Aorta (tissue), 5 donors: ENCODE data around the gene NHSL1. TPM values are rescaled to one million over a fixed set of nuclear protein-coding genes. Genes with fewer than 3 reads are reported as not detected.

Source experiments
- ATAC-seq: fragments of 200-7000 bp; cut with Tn5 transposase; one replicate; pipeline ENCODE4 v1.9.1; 2022; ENCODE audit warnings: moderate library complexity; ENCODE audit not compliant: low FRiP score
- DNase-seq, 2 donors: peaks; one replicate each; pipeline ENCODE4 v3.0.0-alpha.2; 2020
- H3K27ac ChIP-seq, 2 donors: one replicate each; pipeline ENCODE4 v1.5.1; 2013; ENCODE audit warnings: low read length in 2 of 2, mild to moderate bottlenecking in 2 of 2, moderate library complexity in 2 of 2, control low read depth in 1 of 2, inconsistent platforms in 1 of 2, low read depth in 1 of 2
- H3K27me3 ChIP-seq, 2 donors: one replicate each; pipeline ENCODE4 v1.6.1; 2013; ENCODE audit warnings: control low read depth in 1 of 2, low read length in 1 of 2, mild to moderate bottlenecking in 1 of 2, moderate library complexity in 1 of 2; ENCODE audit not compliant: insufficient read depth in 2 of 2, control insufficient read depth in 1 of 2
- H3K36me3 ChIP-seq, 2 donors: one replicate each; pipeline ENCODE4 v1.6.1; 2013; ENCODE audit warnings: control low read depth in 1 of 2, low read length in 1 of 2, mild to moderate bottlenecking in 1 of 2; ENCODE audit not compliant: insufficient read depth in 2 of 2, control insufficient read depth in 1 of 2
- H3K4me1 ChIP-seq, 2 donors: one replicate each; pipeline ENCODE4 v1.6.1; 2013; ENCODE audit warnings: low read length in 2 of 2, control low read depth in 1 of 2, mild to moderate bottlenecking in 1 of 2, moderate library complexity in 1 of 2; ENCODE audit not compliant: insufficient read depth in 2 of 2, control insufficient read depth in 1 of 2
- H3K4me3 ChIP-seq, 2 donors: one replicate each; pipeline ENCODE4 v1.5.1; 2013; ENCODE audit warnings: low read length in 2 of 2, control low read depth in 1 of 2, mild to moderate bottlenecking in 1 of 2
- H3K9me3 ChIP-seq: one replicate; pipeline ENCODE4 v1.6.1; 2013; ENCODE audit warnings: mild to moderate bottlenecking, low read length; ENCODE audit not compliant: control insufficient read depth
- WGBS, 2 donors: extraction: QIAGEN DNeasy Blood & Tissue Kit; methylation state at CpG; one replicate each; pipeline ENCODE4 v1.1.7; 2013; 5-methylcytosine and 5-hydroxymethylcytosine counted together
- intact Hi-C, 2 donors: fragments of 100-400 bp; cut with DNase I; formaldehyde crosslinking; loops; one replicate each; pipeline versions ENCODE4 v1.14.2 to v1.15.0; 2022
- polyA plus RNA-seq, 2 donors: library from polyadenylated mRNA; stranded (reverse); fragments of 200-250 nt; gene quantifications; one replicate each; pipeline ENCODE4 v1.2.3, GENCODE V29; 2013
- total RNA-seq, 2 donors: library from RNA; stranded (reverse); fragmentation: NEBNext Ultra II Directional; extraction: Animal tissue kit (Norgen Biotek cat#: 25700); gene quantifications; one replicate each; pipeline ENCODE4 v1.2.1, GENCODE V29; 2021
- donor health status: healthy with polysubstance abuse.
- donor health status: Bipolar disorder and iron deficiency.
- donor health status: DM: no; HTN: no; CAD: no.
- donor health status: DM: no; HTN: no; CAD: no.
- donor health status: DM: yes; HTN: yes; CAD: no.

NHSL1 gene
- total and polyA plus RNA-seq, 4 donors, result 0.56 to 25.2 (median 8.1) TPM

DNA sequence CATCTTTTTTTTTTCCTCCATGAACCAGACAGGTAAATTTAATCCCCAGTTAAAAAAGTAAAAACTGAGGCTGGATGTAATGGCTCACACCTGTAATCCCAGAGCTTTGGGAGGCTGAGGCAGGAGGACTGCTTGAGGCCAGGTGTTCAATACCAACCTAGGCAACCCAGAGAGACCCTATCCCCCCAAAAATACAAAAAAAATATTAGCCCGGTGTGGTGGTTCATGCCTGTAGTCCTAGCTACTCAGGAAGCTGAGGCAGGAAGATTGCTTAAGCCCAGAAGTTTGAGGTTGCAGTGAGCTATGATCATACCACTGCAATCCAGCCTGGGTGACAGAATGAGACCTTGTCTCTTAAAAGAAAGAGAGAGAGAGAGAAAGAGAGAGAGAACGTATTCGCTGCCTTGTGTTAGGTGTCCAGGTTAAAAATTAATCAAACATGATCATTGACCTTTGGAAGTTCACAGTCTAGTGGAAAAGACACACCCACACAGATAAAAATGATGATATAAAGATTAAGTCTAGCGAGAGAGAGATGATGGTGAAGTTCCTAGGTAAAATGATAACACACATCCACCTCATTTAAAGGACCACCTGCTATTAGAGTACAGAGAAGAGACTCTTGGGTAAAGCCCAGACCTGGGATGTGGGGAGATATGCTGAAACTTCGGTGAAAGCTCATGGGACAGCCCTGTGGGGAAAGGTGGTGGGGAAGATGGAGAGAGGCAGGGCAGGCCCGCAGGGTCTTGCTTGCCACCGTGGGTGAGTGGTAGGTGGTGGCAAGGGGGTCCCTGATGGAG lies 4.8 kb upstream of the NHSL1 start:
- no peaks in the 10 kb centered on the region for H3K4me1 ChIP-seq
- intact Hi-C loops, result loop anchor here in 1 of 2 donors (5.0 kb wide), 1 partner anchor 272 kb away; no protein-coding TSS in a partner anchor
- no peaks in the 10 kb centered on the region for H3K36me3 ChIP-seq
- WGBS, 2 donors, result 86 to 96% methylated on average over 7 of the region's 7 CpGs
- no peak overlapping the region for H3K27ac ChIP-seq
- H3K9me3 ChIP-seq, result no peaks in the 10 kb centered on the region
- ATAC-seq (no peak), DNase-seq (no peak)
- no peaks in the 10 kb centered on the region for H3K27me3 ChIP-seq
- no peak overlapping the region for H3K4me3 ChIP-seq

DNA sequence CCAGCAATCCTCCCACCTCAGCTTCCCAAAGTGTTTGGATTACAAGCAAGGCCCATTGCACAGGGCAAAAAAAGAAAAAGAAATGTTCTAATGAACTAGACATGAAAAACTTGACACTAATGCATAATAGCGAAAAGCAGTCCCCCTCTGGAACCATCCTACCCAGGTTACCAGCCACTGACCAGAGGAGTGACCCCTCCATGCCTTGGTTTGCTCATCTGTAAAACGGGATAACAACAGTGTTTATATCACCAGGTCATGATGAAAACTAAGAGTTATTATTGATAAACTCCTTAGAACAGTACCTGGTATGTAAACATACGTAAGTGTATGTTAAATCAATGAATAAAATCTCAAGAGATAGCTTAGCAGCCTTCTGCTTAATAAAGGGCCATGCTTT lies 3.3 kb upstream of the NHSL1 start:
- H3K27ac ChIP-seq, result no peak overlapping the region
- H3K4me3 ChIP-seq, result no peak overlapping the region
- H3K9me3 ChIP-seq, result no peaks in the 10 kb centered on the region
- no peaks in the 10 kb centered on the region for H3K36me3 ChIP-seq
- H3K4me1 ChIP-seq, result no peaks in the 10 kb centered on the region
- no peak for DNase-seq
- intact Hi-C loops, result loop anchor here in 1 of 2 donors (5.0 kb wide), 1 partner anchor 270 kb away; no protein-coding TSS in a partner anchor
- 95 to 96% methylated on average over 3 of the region's 3 CpGs for WGBS, 2 donors
- ATAC-seq, result no peak
- no peaks in the 10 kb centered on the region for H3K27me3 ChIP-seq

DNA sequence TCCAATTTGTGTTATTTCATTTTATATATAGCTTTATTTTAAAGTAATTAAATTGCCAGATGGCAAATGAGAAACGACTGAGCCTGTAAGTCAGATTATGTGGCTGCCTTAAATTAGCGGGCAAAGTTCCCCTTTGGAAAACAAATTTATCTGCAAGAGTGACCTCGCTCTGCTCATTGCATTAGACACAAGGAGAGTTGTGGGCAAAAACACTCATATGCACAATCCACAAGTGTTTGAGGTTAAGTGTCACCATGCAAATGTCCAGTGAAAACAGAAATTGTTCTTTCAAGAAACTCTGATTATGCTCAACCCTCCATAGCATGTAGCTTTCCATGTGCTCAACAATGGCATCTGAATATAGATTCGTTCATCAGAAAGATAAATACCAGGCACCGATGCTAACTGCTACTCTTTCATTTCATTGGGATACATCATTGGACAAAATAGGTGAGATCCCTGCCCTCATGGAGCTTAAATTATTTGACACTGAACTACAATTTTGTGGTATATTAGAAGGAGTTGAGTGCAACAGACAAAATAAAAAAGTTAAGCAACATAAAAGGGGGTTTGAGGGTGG lies 1.7 kb upstream of the NHSL1 start:
- intact Hi-C loops, result loop anchor here in 1 of 2 donors (5.0 kb wide), 1 partner anchor 269 kb away; no protein-coding TSS in a partner anchor
- Histone ChIP-seq H3K4me3 (no peak overlapping the region), H3K27ac (no peak overlapping the region), H3K36me3 (no peaks in the 10 kb centered on the region), H3K9me3 (no peaks in the 10 kb centered on the region), H3K4me1 (no peaks in the 10 kb centered on the region), H3K27me3 (no peaks in the 10 kb centered on the region)
- WGBS, 2 donors, result 70 to 71% methylated on average over 5 of the region's 5 CpGs
- DNase-seq (no peak), ATAC-seq (no peak)

DNA sequence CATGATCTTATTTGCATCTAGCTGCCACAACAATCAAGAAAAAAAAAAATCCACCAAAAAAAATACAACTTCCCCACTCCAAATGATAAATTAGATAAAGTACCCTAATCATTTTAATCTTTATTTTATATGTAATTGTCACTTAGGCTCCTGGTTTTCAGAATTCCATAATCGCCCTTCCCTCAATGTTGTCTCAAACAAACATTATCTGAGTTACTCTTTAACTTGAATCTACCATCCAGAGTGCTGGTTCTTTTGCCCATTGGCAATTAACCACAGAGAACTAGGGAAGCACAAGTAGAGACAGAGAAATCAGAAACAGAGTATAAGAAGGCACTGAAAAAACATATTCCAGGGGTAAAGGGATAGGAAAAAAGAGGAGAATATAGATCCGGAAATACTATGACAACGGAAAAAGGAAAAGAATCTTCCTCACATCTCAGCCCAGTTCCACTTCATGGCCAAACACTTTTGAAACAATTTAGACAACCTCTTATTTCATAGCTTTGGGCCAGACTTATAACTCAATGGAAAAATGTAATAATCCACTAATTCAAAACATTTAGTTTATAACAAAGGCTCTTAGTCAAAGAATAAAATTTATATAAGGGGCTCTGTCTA lies 861 bp upstream of the NHSL1 start:
- Histone ChIP-seq H3K4me1 (no peaks in the 10 kb centered on the region), H3K4me3 (no peak overlapping the region), H3K27me3 (no peaks in the 10 kb centered on the region), H3K9me3 (no peaks in the 10 kb centered on the region), H3K27ac (no peak overlapping the region), H3K36me3 (no peaks in the 10 kb centered on the region)
- intact Hi-C loops, result loop anchor here in 1 of 2 donors (5.0 kb wide), 1 partner anchor 268 kb away; no protein-coding TSS in a partner anchor
- no peak for ATAC-seq
- 90 to 91% methylated on average over 3 of the region's 3 CpGs for WGBS, 2 donors
- no peak for DNase-seq

DNA sequence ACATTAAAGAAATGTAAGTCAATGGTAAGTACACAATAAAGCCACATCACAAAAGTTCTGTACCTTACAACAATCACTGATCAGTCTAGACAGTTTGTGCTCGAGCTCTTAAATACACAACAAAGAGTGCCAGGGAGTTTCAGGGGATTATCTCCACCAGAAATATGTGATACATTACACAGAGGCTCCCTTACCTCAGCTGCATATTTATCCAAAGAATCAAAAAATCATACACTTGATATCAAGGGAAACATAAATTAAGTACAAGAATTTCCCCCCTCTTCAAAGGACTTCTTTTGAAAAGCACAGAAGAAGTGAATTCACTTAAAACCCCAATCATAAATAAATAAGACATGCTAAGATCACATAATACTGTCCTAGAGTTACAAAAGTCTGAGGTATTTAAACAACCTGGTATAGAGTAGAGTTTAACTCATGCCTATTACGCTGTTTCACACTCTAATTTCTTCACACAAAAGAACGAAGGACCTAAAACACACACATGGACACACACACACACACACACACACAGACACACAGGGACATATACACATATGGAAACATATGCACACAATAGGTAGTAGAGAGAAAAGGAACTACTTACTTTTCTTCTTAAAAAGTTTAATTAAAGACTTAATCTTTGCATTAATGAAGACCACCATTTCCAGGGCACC lies 528 bp downstream of the NHSL1 start:
- intact Hi-C loops, result no loop called here
- ATAC-seq, result no peak
- WGBS, 2 donors, result 87 to 91% methylated on average over 3 of the region's 3 CpGs
- Histone ChIP-seq H3K9me3 (no peaks in the 10 kb centered on the region), H3K4me3 (no peak overlapping the region), H3K27me3 (no peaks in the 10 kb centered on the region), H3K36me3 (no peaks in the 10 kb centered on the region), H3K4me1 (no peaks in the 10 kb centered on the region), H3K27ac (no peak overlapping the region)
- DNase-seq, result no peak

DNA sequence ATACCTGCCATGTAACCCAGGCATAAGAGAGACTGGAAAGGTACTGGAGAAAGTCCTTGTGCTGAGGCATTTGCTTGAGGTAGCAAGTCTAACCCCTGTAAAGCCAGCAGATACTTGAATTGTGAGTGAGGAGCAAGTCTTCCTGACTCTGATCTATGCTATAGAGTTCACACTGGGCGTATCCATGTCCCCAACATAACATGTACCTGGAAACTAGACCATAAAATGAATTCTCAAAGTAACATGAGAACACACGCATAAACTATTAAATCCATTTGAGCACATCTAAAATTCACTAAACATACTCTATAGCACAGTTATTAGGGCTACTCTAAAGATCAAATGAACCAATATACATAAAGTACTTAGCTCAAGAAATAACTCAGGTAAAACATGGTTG lies 2.0 kb downstream of the NHSL1 start:
- no peak overlapping the region for H3K27ac ChIP-seq
- ATAC-seq (no peak), DNase-seq (no peak)
- WGBS, 2 donors, result 95 to 99% methylated on average over 2 of the region's 2 CpGs
- no peaks in the 10 kb centered on the region for H3K9me3 ChIP-seq
- no peaks in the 10 kb centered on the region for H3K36me3 ChIP-seq
- no peaks in the 10 kb centered on the region for H3K27me3 ChIP-seq
- intact Hi-C loops, result no loop called here
- H3K4me3 ChIP-seq, result no peak overlapping the region
- peaks cover 0 to 2% of the 10 kb centered on the region in 2 donors for H3K4me1 ChIP-seq

DNA sequence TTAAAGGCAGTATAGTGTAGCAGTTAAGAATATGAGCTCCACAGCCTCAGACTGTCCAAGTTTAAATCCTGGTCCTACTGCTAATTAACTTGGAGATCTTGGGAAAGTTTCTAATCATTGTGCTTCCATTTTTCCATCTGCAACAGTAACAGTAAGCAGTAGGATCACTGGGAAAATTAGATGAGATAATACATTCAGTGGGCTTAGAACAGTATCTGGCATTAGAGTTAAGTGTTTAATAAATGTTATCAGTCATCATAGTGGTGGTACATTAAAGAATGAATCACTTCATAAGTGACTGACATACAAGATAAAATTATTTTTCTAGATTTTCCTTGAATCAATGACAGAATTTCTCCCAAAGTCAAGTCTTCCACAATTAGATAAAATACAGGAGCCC lies 5.0 kb downstream of the NHSL1 start:
- no peaks in the 10 kb centered on the region for H3K36me3 ChIP-seq
- no peaks in the 10 kb centered on the region for H3K27me3 ChIP-seq
- H3K4me1 ChIP-seq, result peaks cover 0 to 2% of the 10 kb centered on the region in 2 donors
- intact Hi-C loops, result no loop called here
- ATAC-seq (no peak), DNase-seq (no peak)
- no peaks in the 10 kb centered on the region for H3K9me3 ChIP-seq
- no peak overlapping the region for H3K4me3 ChIP-seq
- H3K27ac ChIP-seq, result no peak overlapping the region

DNA sequence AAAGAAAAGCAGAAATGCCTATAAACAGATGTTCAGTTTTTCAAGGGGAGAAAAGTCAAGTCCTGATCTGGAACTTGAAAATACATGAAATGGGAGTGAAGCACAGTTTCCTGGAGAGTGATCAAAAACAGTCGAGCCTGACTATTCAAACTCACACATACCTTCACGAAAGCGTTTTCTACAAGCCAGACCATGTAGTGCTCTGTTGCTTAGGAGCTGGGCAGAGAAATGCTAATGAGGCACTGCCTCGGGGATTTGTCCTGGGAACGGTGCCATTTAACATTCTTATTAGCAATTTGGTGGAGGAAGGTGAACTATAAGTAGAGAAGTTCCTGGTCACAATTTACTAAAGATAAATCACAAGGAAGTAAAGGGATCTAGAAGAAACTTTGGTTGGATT lies 5.9 kb downstream of the NHSL1 start:
- ATAC-seq (no peak), DNase-seq (no peak)
- H3K27me3 ChIP-seq, result no peaks in the 10 kb centered on the region
- H3K9me3 ChIP-seq, result no peaks in the 10 kb centered on the region
- no peak overlapping the region for H3K27ac ChIP-seq
- no peak overlapping the region for H3K4me3 ChIP-seq
- 6 to 13% methylated on average over 5 of the region's 5 CpGs for WGBS, 2 donors
- H3K36me3 ChIP-seq, result no peaks in the 10 kb centered on the region
- intact Hi-C loops, result no loop called here
- peaks cover 0 to 2% of the 10 kb centered on the region in 2 donors for H3K4me1 ChIP-seq
